GM12878 (cell line): ENCODE data around the gene CERK. TPM values are rescaled to one million over a fixed set of nuclear protein-coding genes. Genes with fewer than 3 reads are reported as not detected.

ENCODE experiments used
- ATAC-seq: fragments of 200-7000 bp; cut with Tn5 transposase; 3 replicates; pipeline ENCODE4 v1.9.1; 2020; ENCODE audit warnings: mild to moderate bottlenecking, moderate library complexity
- BruUV-seq: library from RNA; stranded (reverse); fragments of 400-500 nt; replicated peaks from 2 replicates; lab custom pipeline; 2021; lab: Mats Ljungman, UMichigan
- CTCF ChIA-PET: fragments of 300-600 bp; sonication (Branson Sonifier 250); formaldehyde crosslinking; extraction: SDS; loops from one replicate; lab custom pipeline; 2021; ENCODE audit warnings: inconsistent platforms; lab: Yijun Ruan, JAX
- POLR2A ChIA-PET: fragments of 350-600 bp; formaldehyde crosslinking; extraction: SDS; loops from one replicate; lab custom pipeline; 2021; ENCODE audit warnings: inconsistent platforms; lab: Charles Lee
- RAD21 ChIA-PET: fragments of 300-600 bp; sonication (Branson Sonifier 250); formaldehyde crosslinking; loops from one replicate; lab custom pipeline; 2023; ENCODE audit warnings: antibody characterized with exemption; ENCODE audit not compliant: unreplicated experiment; lab: Charles Lee
- SMC1A ChIA-PET: fragments of 300-600 bp; sonication (Branson Sonifier 250); formaldehyde crosslinking; loops from one replicate; lab custom pipeline; 2023; ENCODE audit not compliant: unreplicated experiment, uncharacterized antibody; lab: Charles Lee
- DNase-seq: peaks from one replicate; pipeline ENCODE4 v3.0.0-alpha.2; 2011; ENCODE audit warnings: low read depth, low spot score
- FAIRE-seq: peaks from 3 replicates; lab custom pipeline; 2011; peaks lifted over from hg19 to GRCh38; lab: Jason Lieb, UNC
- H2AFZ ChIP-seq: 2 replicates; pipeline ENCODE4 v1.6.0; 2011; ENCODE audit warnings: low read depth, low read length, control low read depth; ENCODE audit not compliant: control insufficient read depth
- H3K27ac ChIP-seq: 2 replicates; pipeline ENCODE4 v1.5.1; 2011; ENCODE audit warnings: control low read depth; ENCODE audit not compliant: control insufficient read depth, insufficient read depth
- H3K27me3 ChIP-seq, 2 experiments: replicated peaks in 1 of 2; 2 replicates each; pipeline versions ENCODE4 v1.6.0 to v1.6.1; 2011; ENCODE audit warnings: low read length in 1 of 2; ENCODE audit not compliant: control insufficient read depth in 2 of 2, insufficient read depth in 2 of 2
- H3K36me3 ChIP-seq, 2 experiments: 2 replicates each; pipeline ENCODE4 v1.5.1; 2011; ENCODE audit warnings: low read length in 1 of 2; ENCODE audit not compliant: control insufficient read depth in 2 of 2, insufficient read depth in 2 of 2
- H3K4me1 ChIP-seq: 2 replicates; pipeline ENCODE4 v1.6.1; 2011; ENCODE audit warnings: mild to moderate bottlenecking, low read length, moderate library complexity, mixed read lengths; ENCODE audit not compliant: control insufficient read depth, insufficient read depth
- H3K4me2 ChIP-seq: 2 replicates; pipeline ENCODE4 v1.6.0; 2011; ENCODE audit warnings: control low read depth; ENCODE audit not compliant: control insufficient read depth, insufficient read depth
- H3K4me3 ChIP-seq: fragments of 200-600 bp; sonication (generic); 2 replicates; pipeline ENCODE4 v1.5.1; 2016
- H3K79me2 ChIP-seq: 2 replicates; pipeline ENCODE4 v1.6.0; 2011; ENCODE audit warnings: low read length; ENCODE audit not compliant: control insufficient read depth, insufficient read depth
- H3K9ac ChIP-seq: 2 replicates; pipeline ENCODE4 v1.8.0; 2011; ENCODE audit warnings: low read length, control low read depth, mixed read lengths; ENCODE audit not compliant: control insufficient read depth, insufficient read depth
- H3K9me3 ChIP-seq: replicated peaks from 3 replicates; pipeline ENCODE4 v1.5.1; 2011; ENCODE audit warnings: mild to moderate bottlenecking, low read length; ENCODE audit not compliant: control insufficient read depth, insufficient read depth
- H4K20me1 ChIP-seq: 2 replicates; pipeline ENCODE4 v1.6.0; 2011; ENCODE audit not compliant: control insufficient read depth, insufficient read depth
- BCL11A ChIP-seq: IDR thresholded peaks from 2 replicates; pipeline ENCODE4 v1.6.1; 2011; ENCODE audit warnings: low read depth, low read length
- CHD1 ChIP-seq: IDR thresholded peaks from 2 replicates; pipeline ENCODE4 v1.6.1; 2012; ENCODE audit warnings: low read depth, low read length, improper control_type of control experiment
- CHD2 ChIP-seq: IDR thresholded peaks from 2 replicates; pipeline ENCODE4 v1.6.1; 2011; ENCODE audit warnings: low read depth, low read length, improper control_type of control experiment, borderline replicate concordance
- EZH2 ChIP-seq: IDR thresholded peaks from 2 replicates; pipeline ENCODE4 v1.6.1; 2012; ENCODE audit warnings: low read depth, mild to moderate bottlenecking, control low read depth, inconsistent platforms, low read length, borderline replicate concordance; ENCODE audit not compliant: control insufficient read depth
- GABPA ChIP-seq: IDR thresholded peaks from 2 replicates; pipeline ENCODE4 v1.6.1; 2014; ENCODE audit warnings: antibody characterized with exemption, low read depth, mild to moderate bottlenecking, inconsistent platforms
- HDGF ChIP-seq: fragments of 450-650 bp; IDR thresholded peaks from 2 replicates; pipeline ENCODE4 v1.6.1; 2016; ENCODE audit warnings: antibody characterized with exemption
- HSF1 ChIP-seq: fragments of 150-350 bp; IDR thresholded peaks from 2 replicates; pipeline ENCODE4 v1.6.1; 2014; ENCODE audit warnings: mild to moderate bottlenecking, low read depth, low read length
- MTA2 ChIP-seq: fragments of 450-650 bp; IDR thresholded peaks from 2 replicates; pipeline ENCODE4 v1.6.1; 2016; ENCODE audit warnings: low read depth, mild to moderate bottlenecking, moderate library complexity
- NBN ChIP-seq: fragments of 450-650 bp; IDR thresholded peaks from 2 replicates; pipeline ENCODE4 v1.6.1; 2016
- NFYB ChIP-seq: IDR thresholded peaks from 2 replicates; pipeline ENCODE4 v1.6.1; 2011; ENCODE audit warnings: low read depth, mild to moderate bottlenecking, low read length, improper control_type of control experiment, moderate library complexity; ENCODE audit not compliant: insufficient read depth
- PAX5 ChIP-seq: IDR thresholded peaks from 2 replicates; pipeline ENCODE4 v1.6.1; 2011; ENCODE audit warnings: low read depth, low read length, borderline replicate concordance
- PML ChIP-seq: IDR thresholded peaks from 2 replicates; pipeline ENCODE4 v1.6.1; 2012; ENCODE audit warnings: low read length, inconsistent platforms
- POLR2AphosphoS2 ChIP-seq: IDR thresholded peaks from 2 replicates; pipeline ENCODE4 v1.6.1; 2011; ENCODE audit warnings: low read depth, mild to moderate bottlenecking, low read length, improper control_type of control experiment, moderate library complexity
- SIN3A ChIP-seq: IDR thresholded peaks from 2 replicates; pipeline ENCODE4 v1.6.1; 2012; ENCODE audit warnings: low read depth, low read length, improper control_type of control experiment
- YY1 ChIP-seq: IDR thresholded peaks from 2 replicates; pipeline ENCODE4 v1.6.1; 2011; ENCODE audit warnings: low read depth, mild to moderate bottlenecking, low read length
- ZNF384 ChIP-seq: IDR thresholded peaks from 2 replicates; pipeline ENCODE4 v1.6.1; 2012; ENCODE audit warnings: low read depth, mild to moderate bottlenecking, low read length, improper control_type of control experiment, borderline replicate concordance
- WGBS: methylation state at CpG from one replicate; pipeline ENCODE4 v1.1.6; 2016; ENCODE audit warnings: low lambda C conversion rate; ENCODE audit not compliant: insufficient replicate concordance, insufficient coverage; ENCODE audit errors: missing lambda C conversion rate; 5-methylcytosine and 5-hydroxymethylcytosine counted together
- in situ Hi-C: fragments of 300-500 bp; cut with MboI; formaldehyde crosslinking; loops from 9 replicates; pipeline ENCODE4 v1.14.3; 2018; ENCODE audit warnings: mixed read lengths
- intact Hi-C: fragments of 100-400 bp; cut with micrococcal nuclease; formaldehyde crosslinking; loops from one replicate; pipeline ENCODE4 v1.14.2; 2022; ENCODE audit not compliant: unreplicated experiment
- polyA plus RNA-seq, 11 experiments: library from polyadenylated mRNA; depleted of rRNA in 4 of 11; unstranded in 6 of 11; stranded (reverse) in 5 of 11; fragments of >200 nt; fragmentation: Nextera tagmentation in 4 of 11; fragmentation: Illumina TruSeq in 1 of 11; extraction: Ambion mirVana in 4 of 11; extraction: Trizol in 1 of 11; gene quantifications; 1 replicate in 1 of 11; 2 replicates in 10 of 11; pipeline versions ENCODE4 v1.2.1 to v1.2.3, GENCODE V29; 2011 to 2016; ENCODE audit warnings: inconsistent platforms in 2 of 11, missing spikeins in 2 of 11, low read depth in 1 of 11
- total RNA-seq, 4 experiments: library from RNA; depleted of rRNA in 3 of 4; stranded (reverse); fragments of >200 nt in 3 of 4; fragmentation: Illumina TruSeq in 1 of 4; extraction: Trizol in 1 of 4; gene quantifications; 2 replicates each; pipeline versions ENCODE4 v1.2.1 to v1.2.3, GENCODE V29; 2013 to 2021
- TF ChIP-seq, protein P1 (sequence below): IDR thresholded peaks from 2 replicates; pipeline ENCODE4 v1.6.1; 2011; ENCODE audit warnings: mild to moderate bottlenecking, low read depth, low read length, moderate library complexity; ENCODE audit not compliant: insufficient replicate concordance

The CERK gene
- total and polyA plus RNA-seq, 10 of the 15 experiments (the other 5 are each of a cell fraction or from before 2014, with no cell fraction given): 4.0 to 41.1 (median 30.2) TPM

DNA sequence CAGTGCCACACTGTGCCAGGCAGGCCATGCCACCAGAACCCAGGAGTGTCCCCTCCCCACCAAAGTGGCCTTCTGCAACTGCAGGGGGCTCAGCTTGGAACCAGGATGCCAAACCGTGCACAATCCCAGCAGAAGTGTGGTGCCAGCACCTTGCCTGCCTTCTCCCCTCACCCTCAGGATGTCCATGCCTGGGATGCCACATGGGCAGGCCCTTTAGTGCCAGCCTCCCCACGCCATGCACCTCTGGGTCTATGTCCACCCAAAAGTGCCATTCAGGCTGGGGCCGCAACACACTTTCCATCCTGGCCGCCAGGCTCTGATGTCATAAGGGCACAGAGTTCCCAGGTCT, 15.7 kb upstream of the CERK start (continued):
- TF ChIP-seq, protein P1, sequence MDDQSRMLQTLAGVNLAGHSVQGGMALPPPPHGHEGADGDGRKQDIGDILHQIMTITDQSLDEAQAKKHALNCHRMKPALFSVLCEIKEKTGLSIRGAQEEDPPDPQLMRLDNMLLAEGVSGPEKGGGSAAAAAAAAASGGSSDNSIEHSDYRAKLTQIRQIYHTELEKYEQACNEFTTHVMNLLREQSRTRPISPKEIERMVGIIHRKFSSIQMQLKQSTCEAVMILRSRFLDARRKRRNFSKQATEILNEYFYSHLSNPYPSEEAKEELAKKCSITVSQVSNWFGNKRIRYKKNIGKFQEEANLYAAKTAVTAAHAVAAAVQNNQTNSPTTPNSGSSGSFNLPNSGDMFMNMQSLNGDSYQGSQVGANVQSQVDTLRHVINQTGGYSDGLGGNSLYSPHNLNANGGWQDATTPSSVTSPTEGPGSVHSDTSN: no peak
- TF ChIP-seq NFYB (no peak), NBN (no peak), HDGF (no peak), MTA2 (no peak), HSF1 (no peak), EZH2 (no peak), ZNF384 (no peak), SIN3A (no peak), CHD2 (no peak), PML (no peak), CHD1 (no peak)

GRCh38 chr22:46753360-46753759, 15.3 kb upstream of the CERK start:
- in situ Hi-C loops: loop anchor here (10.0 to 25.0 kb wide), 2 partner anchors 1334 to 1741 kb away; no protein-coding TSS in a partner anchor
- SMC1A ChIA-PET: no interaction called here
- 57% methylated on average over 8 of the region's 8 CpGs for WGBS
- no peak overlapping the region for H3K4me3 ChIP-seq
- TF ChIP-seq POLR2AphosphoS2: no peak
- no peak for TF ChIP-seq HSF1
- no peak for TF ChIP-seq YY1
- no peak for TF ChIP-seq PAX5
- no peak for TF ChIP-seq GABPA
- TF ChIP-seq BCL11A: no peak
- TF ChIP-seq, all 136 proteins: peak for 0
- FAIRE-seq: no peak
- H3K9ac ChIP-seq: no peak overlapping the region
- no peaks in the 10 kb centered on the region for H4K20me1 ChIP-seq
- no peak overlapping the region for H3K27ac ChIP-seq
- POLR2A ChIA-PET: no interaction called here
- H3K9me3 ChIP-seq: peaks cover 3% of the 10 kb centered on the region; the same call in 1 of the 3 replicates
- DNase-seq: no peak
- CTCF ChIA-PET: no interaction called here
- no TSS peak for BruUV-seq
- RAD21 ChIA-PET: no interaction called here
- no peak overlapping the region for H3K4me2 ChIP-seq
- H2AFZ ChIP-seq: no peak overlapping the region
- no peaks in the 10 kb centered on the region for H3K27me3 ChIP-seq
- ATAC-seq: no peak
- intact Hi-C loops: no loop called here
- H3K79me2 ChIP-seq: no peaks in the 10 kb centered on the region
- H3K4me1 ChIP-seq: peaks cover 13% of the 10 kb centered on the region
- no peaks in the 10 kb centered on the region for H3K36me3 ChIP-seq
